Neural crest cell (in vitro differentiated cells): ENCODE results near the gene PTP4A1. TPM values are rescaled to one million over a fixed set of nuclear protein-coding genes. Genes with fewer than 3 reads are reported as not detected.

ENCODE experiments used
- DNase-seq: peaks from one replicate; pipeline ENCODE4 v3.0.0; 2021; ENCODE audit warnings: low read depth, mixed read lengths, low spot score
- H3K27ac Mint-ChIP-seq: one replicate; pipeline ENCODE4 v1.8.0; 2021; ENCODE audit warnings: mild to moderate bottlenecking, mixed read lengths; ENCODE audit not compliant: unreplicated experiment
- H3K27me3 Mint-ChIP-seq: 2 replicates; pipeline ENCODE4 v1.8.0; 2021; ENCODE audit warnings: low read depth, mild to moderate bottlenecking, mixed read lengths
- H3K36me3 Mint-ChIP-seq: 2 replicates; pipeline ENCODE4 v1.8.0; 2021; ENCODE audit warnings: low read depth, mild to moderate bottlenecking, mixed read lengths
- H3K4me1 Mint-ChIP-seq: 2 replicates; pipeline ENCODE4 v1.8.0; 2021; ENCODE audit warnings: mixed read lengths
- H3K4me3 Mint-ChIP-seq: one replicate; pipeline ENCODE4 v1.8.0; 2021; ENCODE audit warnings: mild to moderate bottlenecking, mixed read lengths
- H3K9me3 Mint-ChIP-seq: 2 replicates; pipeline ENCODE4 v1.8.0; 2021; ENCODE audit warnings: mixed read lengths
- total RNA-seq: library from RNA; stranded (reverse); gene quantifications from 2 replicates; pipeline ENCODE4 v1.2.1, GENCODE V29; 2021
- TF ChIP-seq, protein P1 (sequence below): fragments of 200-600 bp; sonication (generic); conservative IDR thresholded peaks from 2 replicates; pipeline ENCODE4 v1.5.0; 2021; ENCODE audit warnings: antibody characterized with exemption, mild to moderate bottlenecking

The PTP4A1 gene
- total RNA-seq, 1 donor from 2014 or later = 79.9 TPM

DNA sequence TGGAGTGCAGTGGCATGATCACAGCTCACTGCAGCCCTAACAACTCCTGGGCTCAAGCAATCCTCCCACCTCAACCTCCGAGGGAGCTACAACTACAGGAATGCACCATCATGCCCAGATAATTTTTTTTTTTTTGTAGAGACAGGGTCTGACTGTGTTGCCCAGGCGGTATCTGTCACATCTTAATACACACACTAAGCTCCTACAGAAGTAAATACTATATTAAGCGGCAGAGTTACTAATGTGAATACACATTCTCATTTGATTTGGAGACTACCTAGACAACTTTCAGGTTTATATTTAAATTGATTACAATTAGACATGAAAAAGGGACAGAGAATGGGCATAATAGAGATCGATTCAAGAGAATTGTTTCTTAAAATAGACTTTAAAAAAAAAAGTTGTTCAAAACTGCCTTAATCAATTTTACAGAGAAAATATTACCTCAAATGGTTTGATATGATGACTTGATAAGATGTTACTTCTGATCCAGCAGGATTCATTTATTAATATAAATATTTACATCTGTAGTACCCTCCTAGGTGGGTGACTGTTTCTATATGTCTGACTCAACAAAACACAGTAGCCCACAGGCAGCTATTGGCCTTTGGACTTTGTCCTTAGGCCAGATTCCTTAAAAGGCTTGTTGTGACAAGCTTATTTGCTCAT lies 7.1 kb upstream of the PTP4A1 start:
- TF ChIP-seq, protein P1, sequence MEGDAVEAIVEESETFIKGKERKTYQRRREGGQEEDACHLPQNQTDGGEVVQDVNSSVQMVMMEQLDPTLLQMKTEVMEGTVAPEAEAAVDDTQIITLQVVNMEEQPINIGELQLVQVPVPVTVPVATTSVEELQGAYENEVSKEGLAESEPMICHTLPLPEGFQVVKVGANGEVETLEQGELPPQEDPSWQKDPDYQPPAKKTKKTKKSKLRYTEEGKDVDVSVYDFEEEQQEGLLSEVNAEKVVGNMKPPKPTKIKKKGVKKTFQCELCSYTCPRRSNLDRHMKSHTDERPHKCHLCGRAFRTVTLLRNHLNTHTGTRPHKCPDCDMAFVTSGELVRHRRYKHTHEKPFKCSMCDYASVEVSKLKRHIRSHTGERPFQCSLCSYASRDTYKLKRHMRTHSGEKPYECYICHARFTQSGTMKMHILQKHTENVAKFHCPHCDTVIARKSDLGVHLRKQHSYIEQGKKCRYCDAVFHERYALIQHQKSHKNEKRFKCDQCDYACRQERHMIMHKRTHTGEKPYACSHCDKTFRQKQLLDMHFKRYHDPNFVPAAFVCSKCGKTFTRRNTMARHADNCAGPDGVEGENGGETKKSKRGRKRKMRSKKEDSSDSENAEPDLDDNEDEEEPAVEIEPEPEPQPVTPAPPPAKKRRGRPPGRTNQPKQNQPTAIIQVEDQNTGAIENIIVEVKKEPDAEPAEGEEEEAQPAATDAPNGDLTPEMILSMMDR = no peak
- Mint-ChIP-seq H3K27me3 (peaks cover 48% of the 10 kb centered on the region), H3K36me3 (no peaks in the 10 kb centered on the region), H3K4me1 (peaks cover 5% of the 10 kb centered on the region), H3K9me3 (no peaks in the 10 kb centered on the region), H3K4me3 (no peak overlapping the region), H3K27ac (no peak overlapping the region)
- no peak for DNase-seq

DNA sequence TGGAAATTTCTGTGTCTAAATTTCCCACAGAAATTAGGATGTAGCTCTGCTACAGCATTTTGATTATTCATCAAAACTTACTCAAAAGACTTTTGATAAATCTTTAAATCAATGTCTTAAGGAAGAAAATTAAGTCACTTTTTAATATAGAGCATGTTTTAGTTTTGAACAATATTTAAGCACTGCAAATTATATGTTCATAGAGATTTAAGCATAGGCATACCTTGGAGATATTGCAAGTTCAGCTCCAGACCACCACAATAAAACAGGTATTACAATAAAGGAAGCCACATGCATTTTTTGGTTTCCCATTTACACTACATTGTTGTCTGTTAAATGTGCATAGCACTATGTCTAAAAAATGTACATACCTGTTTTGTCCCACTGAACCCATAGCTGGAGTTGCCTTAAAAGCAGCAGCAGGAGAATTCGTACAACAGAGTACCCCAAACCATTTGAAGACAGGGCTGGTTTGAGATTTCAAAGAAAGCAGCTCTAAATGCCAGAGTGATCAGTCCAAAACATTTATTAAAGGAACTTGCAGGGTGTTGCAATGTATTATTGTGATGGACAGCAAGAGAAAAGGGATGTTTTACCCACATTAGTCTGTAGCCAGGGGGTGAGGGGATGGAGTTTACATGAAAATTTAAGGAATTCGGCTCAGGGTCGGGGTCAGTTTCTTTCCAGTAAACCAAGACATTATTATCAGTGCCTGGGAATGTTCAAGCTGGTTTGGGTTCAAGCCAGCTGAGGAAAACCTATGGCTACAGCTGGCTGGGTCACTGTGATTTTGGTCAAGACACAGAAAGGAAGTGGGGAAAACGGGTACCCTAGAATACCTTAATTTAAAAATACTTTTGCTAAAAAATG lies 6.3 kb upstream of the PTP4A1 start:
- Mint-ChIP-seq H3K27me3 (peaks cover 49% of the 10 kb centered on the region), H3K27ac (no peak overlapping the region), H3K9me3 (no peaks in the 10 kb centered on the region), H3K36me3 (no peaks in the 10 kb centered on the region), H3K4me1 (peaks cover 5% of the 10 kb centered on the region), H3K4me3 (no peak overlapping the region)
- TF ChIP-seq, protein P1 = no peak
- no peak for DNase-seq

- Mint-ChIP-seq H3K27ac (no peak overlapping the region), H3K4me3 (no peak overlapping the region), H3K9me3 (no peaks in the 10 kb centered on the region), H3K36me3 (no peaks in the 10 kb centered on the region), H3K4me1 (peaks cover 15% of the 10 kb centered on the region), H3K27me3 (peaks cover 46% of the 10 kb centered on the region)
- no peak for DNase-seq
- TF ChIP-seq, protein P1 = no peak
These were observed 4.3 kb upstream of the PTP4A1 start for GRCh38 chr6:63567966-63568365.

DNA sequence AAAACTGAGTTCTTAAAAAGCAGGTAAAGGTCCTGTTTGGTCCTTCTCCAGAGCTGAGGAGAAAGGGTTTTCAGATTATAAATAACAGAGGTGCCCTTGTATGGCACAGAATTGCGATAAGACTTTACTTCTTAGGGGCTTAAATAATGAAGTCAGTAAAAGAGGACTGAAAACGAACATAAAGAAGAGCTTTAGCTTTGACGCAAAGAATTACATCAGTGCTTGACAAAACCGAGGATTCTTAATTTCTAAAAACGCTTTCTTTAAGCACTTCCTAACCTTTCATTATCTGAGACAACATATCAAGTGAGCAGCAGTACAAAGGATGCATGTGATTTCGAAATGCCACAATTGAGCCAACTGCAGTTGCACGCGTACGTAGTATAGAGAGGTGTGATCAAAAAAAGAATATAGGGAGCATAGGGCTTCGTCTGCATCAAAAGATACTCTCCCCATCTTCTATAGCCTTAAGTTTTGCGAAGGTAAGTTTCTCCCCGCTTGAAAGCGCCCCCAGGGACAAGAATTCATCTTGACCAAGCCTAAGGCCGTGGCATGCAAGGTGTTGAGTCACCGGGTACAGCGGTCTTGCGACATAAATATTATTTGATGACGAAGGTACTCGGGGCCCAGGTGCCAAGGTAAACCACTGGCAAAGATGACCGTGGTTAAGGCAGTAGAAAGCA lies 778 bp upstream of the PTP4A1 start:
- peak overlapping the region; percentile 98 for H3K27ac Mint-ChIP-seq
- H3K4me1 Mint-ChIP-seq = peaks cover 33% of the 10 kb centered on the region
- TF ChIP-seq, protein P1 = no peak
- H3K4me3 Mint-ChIP-seq = peak overlapping the region; percentile 94
- DNase-seq = no peak
- H3K36me3 Mint-ChIP-seq = peaks cover 5% of the 10 kb centered on the region
- H3K27me3 Mint-ChIP-seq = peaks cover 28% of the 10 kb centered on the region
- no peaks in the 10 kb centered on the region for H3K9me3 Mint-ChIP-seq

DNA sequence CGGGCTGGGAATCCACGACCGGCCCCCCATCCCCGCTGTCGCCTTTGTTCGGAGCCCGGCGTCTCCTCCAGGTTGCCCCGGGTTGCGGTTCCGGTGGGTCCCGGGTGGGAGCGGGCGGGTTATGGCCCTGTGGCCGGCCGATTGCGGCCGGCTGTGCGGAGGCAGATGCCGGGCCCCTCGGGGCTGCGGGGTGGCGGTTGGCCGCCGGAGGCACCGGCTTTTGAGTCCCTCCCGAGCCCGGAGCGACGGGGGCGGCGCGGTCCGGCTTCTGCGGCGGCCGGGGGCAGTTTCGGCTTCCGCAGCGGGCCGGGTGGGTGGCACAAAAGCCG lies 431 bp downstream of the PTP4A1 start:
- peak overlapping the region; percentile 98 for H3K4me3 Mint-ChIP-seq
- TF ChIP-seq, protein P1 = no peak
- peaks cover 38% of the 10 kb centered on the region for H3K4me1 Mint-ChIP-seq
- H3K9me3 Mint-ChIP-seq = no peaks in the 10 kb centered on the region
- peak overlapping the region; percentile 96 for H3K27ac Mint-ChIP-seq
- peaks cover 11% of the 10 kb centered on the region for H3K36me3 Mint-ChIP-seq
- H3K27me3 Mint-ChIP-seq = peaks cover 22% of the 10 kb centered on the region
- DNase-seq = no peak
